Peyer's patch (tissue), 4 donors: ENCODE results near the gene ZNF487.

Experiments used
- POLR2A ChIP-seq, 2 donors: fragments of 450-650 bp; IDR thresholded peaks; one replicate each; pipeline ENCODE4 v1.5.1; 2017; ENCODE audit warnings: antibody characterized with exemption in 2 of 2, mild to moderate bottlenecking in 2 of 2, moderate library complexity in 2 of 2
- TF ChIP-seq, protein P1 (sequence below), 6 experiments: fragments of 450-650 bp in 4 of 6; fragments of 200-600 bp in 2 of 6; sonication (generic) in 1 of 6; IDR thresholded peaks; one replicate each; pipeline ENCODE4 v1.5.1; 2017 to 2019; ENCODE audit warnings: antibody characterized with exemption in 6 of 6, mild to moderate bottlenecking in 3 of 6, moderate library complexity in 1 of 6

DNA sequence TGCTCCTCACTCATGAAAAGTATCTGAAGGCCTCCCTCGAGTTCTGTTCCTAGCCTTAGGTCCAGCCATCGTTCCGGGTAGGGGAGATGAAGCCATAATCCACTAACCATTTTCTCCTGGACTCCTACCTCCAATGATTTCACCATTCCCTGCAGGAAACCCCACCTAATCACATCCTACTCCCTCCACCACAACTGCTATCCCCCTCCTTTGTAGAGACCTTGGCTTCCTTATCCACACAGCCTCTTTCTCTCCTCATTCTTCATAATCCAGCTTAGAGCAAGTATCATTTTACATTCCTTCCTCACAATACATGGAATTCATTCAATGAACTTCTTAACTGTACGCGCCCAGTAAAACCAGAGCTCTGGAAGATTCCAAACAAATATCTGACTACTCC lies 46.6 kb upstream of the ZNF487 start:
- no peak for TF ChIP-seq POLR2A (IDR thresholded peaks at IDR 0.05)
- TF ChIP-seq, protein P1, sequence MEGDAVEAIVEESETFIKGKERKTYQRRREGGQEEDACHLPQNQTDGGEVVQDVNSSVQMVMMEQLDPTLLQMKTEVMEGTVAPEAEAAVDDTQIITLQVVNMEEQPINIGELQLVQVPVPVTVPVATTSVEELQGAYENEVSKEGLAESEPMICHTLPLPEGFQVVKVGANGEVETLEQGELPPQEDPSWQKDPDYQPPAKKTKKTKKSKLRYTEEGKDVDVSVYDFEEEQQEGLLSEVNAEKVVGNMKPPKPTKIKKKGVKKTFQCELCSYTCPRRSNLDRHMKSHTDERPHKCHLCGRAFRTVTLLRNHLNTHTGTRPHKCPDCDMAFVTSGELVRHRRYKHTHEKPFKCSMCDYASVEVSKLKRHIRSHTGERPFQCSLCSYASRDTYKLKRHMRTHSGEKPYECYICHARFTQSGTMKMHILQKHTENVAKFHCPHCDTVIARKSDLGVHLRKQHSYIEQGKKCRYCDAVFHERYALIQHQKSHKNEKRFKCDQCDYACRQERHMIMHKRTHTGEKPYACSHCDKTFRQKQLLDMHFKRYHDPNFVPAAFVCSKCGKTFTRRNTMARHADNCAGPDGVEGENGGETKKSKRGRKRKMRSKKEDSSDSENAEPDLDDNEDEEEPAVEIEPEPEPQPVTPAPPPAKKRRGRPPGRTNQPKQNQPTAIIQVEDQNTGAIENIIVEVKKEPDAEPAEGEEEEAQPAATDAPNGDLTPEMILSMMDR (IDR thresholded peaks at IDR 0.05), result no peak
